ENCODE results near the gene GNA12. TPM values are rescaled to one million over a fixed set of nuclear protein-coding genes. Genes with fewer than 3 reads are reported as not detected.
A peak's percentile ranks its signal among the peaks of the same experiment; 100 is the strongest.

GNA12 gene
- total and polyA plus RNA-seq, 2 experiments from 2014 or later = 11.2 to 13.8 TPM

DNA sequence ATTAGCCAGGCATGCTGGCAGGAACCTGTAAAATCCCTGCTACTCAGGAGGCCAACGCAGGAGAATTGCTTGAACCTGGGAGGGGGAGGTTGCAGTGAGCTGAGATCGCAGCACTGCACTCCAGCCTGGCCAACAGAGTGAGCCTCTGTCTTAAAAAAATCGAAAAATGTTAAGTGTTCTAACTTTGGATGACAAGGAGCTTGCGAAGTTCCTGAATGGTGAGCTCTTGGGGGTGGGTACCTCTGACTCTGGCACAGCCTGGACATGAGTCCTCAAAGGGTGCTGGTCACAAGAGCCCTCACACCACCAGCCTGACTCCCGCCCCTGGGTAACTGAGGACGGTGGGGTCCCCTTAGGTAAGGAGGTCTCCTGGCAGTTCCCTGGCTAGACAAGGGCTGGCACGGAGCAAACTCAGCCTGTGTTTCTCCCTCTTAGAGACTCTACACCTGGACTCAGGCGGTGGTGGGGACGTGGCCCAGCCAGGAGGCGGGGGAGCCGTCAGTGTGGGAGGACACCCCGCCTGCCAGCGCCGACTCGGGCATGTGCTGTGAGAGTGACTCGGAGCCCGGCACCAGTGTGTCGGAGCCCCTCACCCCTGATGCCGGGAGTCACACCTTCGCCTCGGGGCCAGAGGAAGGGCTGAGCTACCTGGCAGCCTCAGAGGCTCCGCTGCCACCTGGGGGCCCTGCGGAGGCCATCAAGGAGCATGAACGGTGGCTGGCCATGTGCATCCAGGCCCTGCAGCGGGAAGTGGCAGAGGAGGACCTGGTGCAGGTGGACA is 132.0 kb downstream of the GNA12 start:
- Histone ChIP-seq H4K20me1 (ENCODE audit: insufficient read depth) (no peaks in the 10 kb centered on the region), H3K4me3 (no peak overlapping the region), H3K4me2 (ENCODE audit: unreplicated experiment) (no peak overlapping the region), H3K27me3 (replicated peaks; ENCODE audit: insufficient read depth) (no peaks in the 10 kb centered on the region), H2AFZ (no peak overlapping the region), H3K79me2 (ENCODE audit: insufficient read depth) (no peaks in the 10 kb centered on the region), H3K9me3 (ENCODE audit: low read depth) (no peaks in the 10 kb centered on the region), H3F3A (ENCODE audit: insufficient read depth) (no peaks in the 10 kb centered on the region), H3K27ac (no peak overlapping the region), H3K4me1 (ENCODE audit: insufficient read depth) (no peaks in the 10 kb centered on the region), H3K9me2 (ENCODE audit: insufficient read depth) (no peaks in the 10 kb centered on the region), H3K9ac (no peak overlapping the region), H3K36me3 (ENCODE audit: low read depth) (no peaks in the 10 kb centered on the region)
- TF ChIP-seq EZH2phosphoT487 (IDR thresholded peaks at IDR 0.05; ENCODE audit: insufficient read depth, low read depth) (no peak), EZH2 (IDR thresholded peaks at IDR 0.05; ENCODE audit: insufficient read depth, poor library complexity, severe bottlenecking) (no peak)
- 80 to 83% methylated on average over 25 of the region's 25 CpGs for WGBS, 2 experiments (ENCODE audit: low coverage in 1 of 2, low lambda C conversion rate in 2 of 2, missing lambda C conversion rate in 2 of 2)
- in situ Hi-C loops (cut with MboI) = loop anchor here (25.0 kb wide), 1 partner anchor 450 kb away; no protein-coding TSS in a partner anchor
- no peak for DNase-seq

DNA sequence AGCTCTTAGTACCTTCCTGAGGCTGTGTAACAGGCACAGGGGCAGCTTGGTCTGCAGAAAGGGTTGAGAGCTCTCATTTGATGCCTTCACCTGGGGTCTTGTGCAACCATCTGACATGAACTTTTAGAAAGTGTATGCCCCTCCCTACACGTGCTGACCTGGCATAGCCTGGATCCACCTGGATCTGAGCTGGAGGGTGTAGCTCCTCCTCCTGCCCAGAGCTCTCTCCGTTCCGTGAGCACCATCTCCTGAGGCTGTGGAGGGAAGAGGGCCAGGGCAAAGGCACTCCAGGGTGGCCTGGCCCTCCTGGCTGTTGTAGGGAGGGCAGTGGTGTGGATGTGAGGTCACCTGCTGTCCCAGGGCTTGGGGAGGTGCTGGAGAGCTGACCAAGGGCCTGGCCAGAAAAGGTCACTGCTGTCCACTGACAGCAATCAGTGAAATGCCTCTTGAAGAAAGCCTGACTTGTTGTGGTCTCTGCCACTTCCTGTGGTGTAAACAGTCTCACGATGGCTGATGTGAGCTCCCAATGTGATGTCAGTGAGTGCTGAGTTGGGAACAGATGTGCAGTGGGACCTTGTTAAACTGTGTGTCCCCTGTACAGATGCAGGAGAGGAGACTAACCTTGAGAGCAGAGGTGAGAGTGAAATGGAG is 133.1 kb downstream of the GNA12 start:
- in situ Hi-C loops (cut with MboI) = loop anchor here (25.0 kb wide), 1 partner anchor 451 kb away; no protein-coding TSS in a partner anchor

DNA sequence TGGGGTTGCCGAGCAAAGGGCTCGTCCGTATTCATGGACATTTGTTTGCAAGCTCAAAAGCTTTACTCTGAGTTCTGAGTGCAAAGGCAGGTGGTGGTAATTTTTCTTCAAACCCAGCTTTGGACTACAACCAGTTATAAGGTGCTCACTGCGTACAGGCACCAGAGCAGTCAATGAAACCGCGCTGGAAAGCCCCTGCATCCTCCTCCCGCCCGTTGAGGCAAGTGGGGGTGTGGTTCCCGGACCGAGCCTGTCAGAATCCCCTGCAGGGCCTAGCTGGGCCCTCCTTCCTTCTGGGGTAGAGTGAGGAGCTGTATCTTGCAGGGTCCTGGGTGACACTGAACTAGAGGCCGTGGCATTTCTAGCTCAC is 133.8 kb downstream of the GNA12 start:
- DNase-seq = no peak
- no peaks in the 10 kb centered on the region for H3F3A ChIP-seq (ENCODE audit: insufficient read depth)
- WGBS, 2 experiments (ENCODE audit: low coverage in 1 of 2, low lambda C conversion rate in 2 of 2, missing lambda C conversion rate in 2 of 2) = 64 to 74% methylated on average over 10 to 11 of the region's 11 CpGs
- in situ Hi-C loops (cut with MboI) = loop anchor here (25.0 kb wide), 1 partner anchor 452 kb away; no protein-coding TSS in a partner anchor
- TF ChIP-seq EZH2phosphoT487 (IDR thresholded peaks at IDR 0.05; ENCODE audit: insufficient read depth, low read depth) (no peak), EZH2 (IDR thresholded peaks at IDR 0.05; ENCODE audit: insufficient read depth, poor library complexity, severe bottlenecking) (no peak)
- no peaks in the 10 kb centered on the region for H3K27me3 ChIP-seq (replicated peaks; ENCODE audit: insufficient read depth)
- no peak overlapping the region for H3K27ac ChIP-seq
- no peaks in the 10 kb centered on the region for H3K79me2 ChIP-seq (ENCODE audit: insufficient read depth)
- H4K20me1 ChIP-seq (ENCODE audit: insufficient read depth) = no peaks in the 10 kb centered on the region
- H3K9me2 ChIP-seq (ENCODE audit: insufficient read depth) = no peaks in the 10 kb centered on the region
- 0 out of 2 replicates have a peak overlapping the region, but pooled peaks have one; percentile 21 for H3K4me3 ChIP-seq
- no peaks in the 10 kb centered on the region for H3K4me1 ChIP-seq (ENCODE audit: insufficient read depth)
- no peaks in the 10 kb centered on the region for H3K36me3 ChIP-seq (ENCODE audit: low read depth)
- H3K4me2 ChIP-seq (ENCODE audit: unreplicated experiment) = peak overlapping the region; percentile 38
- H2AFZ ChIP-seq = no peak overlapping the region
- H3K9me3 ChIP-seq (ENCODE audit: low read depth) = no peaks in the 10 kb centered on the region
- no peak overlapping the region for H3K9ac ChIP-seq

More for the DNA sequence above, 133.1 kb downstream of the GNA12 start:
- Histone ChIP-seq H3K4me1 (ENCODE audit: insufficient read depth) (no peaks in the 10 kb centered on the region), H3K79me2 (ENCODE audit: insufficient read depth) (no peaks in the 10 kb centered on the region), H4K20me1 (ENCODE audit: insufficient read depth) (no peaks in the 10 kb centered on the region), H3K4me3 (no peak overlapping the region), H2AFZ (no peak overlapping the region), H3K9me3 (ENCODE audit: low read depth) (no peaks in the 10 kb centered on the region), H3K36me3 (ENCODE audit: low read depth) (no peaks in the 10 kb centered on the region), H3K27ac (no peak overlapping the region), H3K9ac (no peak overlapping the region), H3K4me2 (ENCODE audit: unreplicated experiment) (no peak overlapping the region), H3K27me3 (replicated peaks; ENCODE audit: insufficient read depth) (no peaks in the 10 kb centered on the region), H3F3A (ENCODE audit: insufficient read depth) (no peaks in the 10 kb centered on the region), H3K9me2 (ENCODE audit: insufficient read depth) (no peaks in the 10 kb centered on the region)
- TF ChIP-seq EZH2phosphoT487 (IDR thresholded peaks at IDR 0.05; ENCODE audit: insufficient read depth, low read depth) (no peak), EZH2 (IDR thresholded peaks at IDR 0.05; ENCODE audit: insufficient read depth, poor library complexity, severe bottlenecking) (no peak)
- WGBS, 2 experiments (ENCODE audit: low coverage in 1 of 2, low lambda C conversion rate in 2 of 2, missing lambda C conversion rate in 2 of 2) = 63 to 66% methylated on average over 4 of the region's 4 CpGs
- DNase-seq = no peak

DNA sequence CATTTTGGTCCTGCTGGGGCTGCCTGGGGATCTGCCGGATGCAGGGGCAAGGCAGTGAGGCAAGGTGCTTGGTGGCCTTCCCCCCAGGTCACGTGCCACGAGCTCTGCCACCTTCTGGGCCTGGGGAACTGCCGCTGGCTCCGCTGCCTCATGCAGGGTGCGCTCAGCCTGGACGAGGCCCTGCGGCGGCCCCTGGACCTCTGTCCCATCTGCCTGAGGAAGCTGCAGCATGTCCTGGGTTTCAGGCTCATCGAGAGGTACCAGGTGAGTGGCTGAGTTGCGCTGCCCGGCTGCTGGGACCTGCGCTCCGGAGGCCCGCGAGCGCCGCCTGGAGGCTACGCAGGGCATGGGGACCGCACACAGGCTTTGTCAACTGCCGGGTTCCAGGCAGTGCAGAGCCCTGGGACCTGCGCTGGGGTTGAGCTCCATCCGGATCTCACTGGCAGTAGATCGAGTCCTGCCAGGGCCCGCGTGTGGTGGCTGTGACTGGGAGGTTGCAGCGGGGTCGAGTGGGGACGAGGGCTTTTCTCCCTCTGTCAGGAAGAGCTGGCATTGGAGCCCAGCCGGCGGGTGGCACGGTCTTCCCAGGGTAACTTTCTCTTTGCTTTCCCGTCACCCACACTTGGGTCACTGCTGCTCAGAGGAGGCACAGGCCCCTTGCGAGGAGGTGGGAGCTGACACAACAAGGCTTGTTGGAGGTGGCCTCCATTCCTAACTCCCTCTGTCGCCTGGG is 134.4 kb downstream of the GNA12 start:
- H2AFZ ChIP-seq = no peak overlapping the region
- WGBS, 2 experiments (ENCODE audit: low coverage in 1 of 2, low lambda C conversion rate in 2 of 2, missing lambda C conversion rate in 2 of 2) = 23 to 24% methylated on average over 32 to 35 of the region's 35 CpGs
- no peak for TF ChIP-seq EZH2 (IDR thresholded peaks at IDR 0.05; ENCODE audit: insufficient read depth, poor library complexity, severe bottlenecking)
- H3K36me3 ChIP-seq (ENCODE audit: low read depth) = no peaks in the 10 kb centered on the region
- no peaks in the 10 kb centered on the region for H3K4me1 ChIP-seq (ENCODE audit: insufficient read depth)
- peak overlapping the region; percentile 38 for H3K4me2 ChIP-seq (ENCODE audit: unreplicated experiment)
- no peaks in the 10 kb centered on the region for H3K79me2 ChIP-seq (ENCODE audit: insufficient read depth)
- 0 out of 2 replicates have a peak overlapping the region, but pooled peaks have one; percentile 21 for H3K4me3 ChIP-seq
- H3F3A ChIP-seq (ENCODE audit: insufficient read depth) = no peaks in the 10 kb centered on the region
- no peaks in the 10 kb centered on the region for H4K20me1 ChIP-seq (ENCODE audit: insufficient read depth)
- no peaks in the 10 kb centered on the region for H3K9me2 ChIP-seq (ENCODE audit: insufficient read depth)
- DNase-seq = peak; percentile 73
- H3K9me3 ChIP-seq (ENCODE audit: low read depth) = no peaks in the 10 kb centered on the region
- no peaks in the 10 kb centered on the region for H3K27me3 ChIP-seq (replicated peaks; ENCODE audit: insufficient read depth)
- H3K9ac ChIP-seq = no peak overlapping the region
- H3K27ac ChIP-seq = no peak overlapping the region
- in situ Hi-C loops (cut with MboI) = loop anchor here (25.0 kb wide), 1 partner anchor 453 kb away; no protein-coding TSS in a partner anchor

Data from GM23248 (cell line).